ENCODE data around the gene ACSM5.

The ACSM5 gene

GRCh38 chr16:20484726-20485125 lies 75.4 kb downstream of the ACSM5 start:
- no peak for TF ChIP-seq CTCF (IDR thresholded peaks at IDR 0.05; ENCODE audit: extremely low read depth, insufficient read depth, missing control alignments)
- no peak for DNase-seq (ENCODE audit: low spot score)
- in situ Hi-C loops (cut with MboI; ENCODE audit: low pct_unique_long_range_greater_than_20kb, low sequenced_read_pairs, unreplicated experiment) = no loop called here

- no peak for TF ChIP-seq CTCF (IDR thresholded peaks at IDR 0.05; ENCODE audit: extremely low read depth, insufficient read depth, missing control alignments)
- in situ Hi-C loops (cut with MboI; ENCODE audit: low pct_unique_long_range_greater_than_20kb, low sequenced_read_pairs, unreplicated experiment) = no loop called here
- no peak for DNase-seq (ENCODE audit: low spot score)
Measured at GRCh38 chr16:20485408-20485807, 76.1 kb downstream of the ACSM5 start.
